ENCODE measurements around the gene ZNHIT1. TPM values are rescaled to one million over a fixed set of nuclear protein-coding genes. Genes with fewer than 3 reads are reported as not detected.
A peak's percentile ranks its signal among the peaks of the same experiment; 100 is the strongest.

Gene ZNHIT1
- total RNA-seq, 2 donors from 2014 or later, result 65.3 to 69.6 TPM

GRCh38 chr7:101170617-101171441 is 47.1 kb upstream of the ZNHIT1 start:
- Histone ChIP-seq H3K27me3 (peaks cover 63 to 73% of the 10 kb centered on the region in 2 donors), H3K4me1 (peaks cover 0 to 44% of the 10 kb centered on the region in 2 donors), H3K9me3 (no peaks in the 10 kb centered on the region)

GRCh38 chr7:101171442-101171837 is 46.5 kb upstream of the ZNHIT1 start:
- H3K4me3 ChIP-seq, result no peak overlapping the region
- peaks cover 0 to 40% of the 10 kb centered on the region in 2 donors for H3K4me1 ChIP-seq
- no peaks in the 10 kb centered on the region for H3K36me3 ChIP-seq
- DNase-seq (ENCODE audit: low spot score), result no peak
- TF ChIP-seq, protein P1, sequence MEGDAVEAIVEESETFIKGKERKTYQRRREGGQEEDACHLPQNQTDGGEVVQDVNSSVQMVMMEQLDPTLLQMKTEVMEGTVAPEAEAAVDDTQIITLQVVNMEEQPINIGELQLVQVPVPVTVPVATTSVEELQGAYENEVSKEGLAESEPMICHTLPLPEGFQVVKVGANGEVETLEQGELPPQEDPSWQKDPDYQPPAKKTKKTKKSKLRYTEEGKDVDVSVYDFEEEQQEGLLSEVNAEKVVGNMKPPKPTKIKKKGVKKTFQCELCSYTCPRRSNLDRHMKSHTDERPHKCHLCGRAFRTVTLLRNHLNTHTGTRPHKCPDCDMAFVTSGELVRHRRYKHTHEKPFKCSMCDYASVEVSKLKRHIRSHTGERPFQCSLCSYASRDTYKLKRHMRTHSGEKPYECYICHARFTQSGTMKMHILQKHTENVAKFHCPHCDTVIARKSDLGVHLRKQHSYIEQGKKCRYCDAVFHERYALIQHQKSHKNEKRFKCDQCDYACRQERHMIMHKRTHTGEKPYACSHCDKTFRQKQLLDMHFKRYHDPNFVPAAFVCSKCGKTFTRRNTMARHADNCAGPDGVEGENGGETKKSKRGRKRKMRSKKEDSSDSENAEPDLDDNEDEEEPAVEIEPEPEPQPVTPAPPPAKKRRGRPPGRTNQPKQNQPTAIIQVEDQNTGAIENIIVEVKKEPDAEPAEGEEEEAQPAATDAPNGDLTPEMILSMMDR (IDR thresholded peaks at IDR 0.05), result no peak
- H3K9me3 ChIP-seq, result no peaks in the 10 kb centered on the region
- peaks cover 59 to 71% of the 10 kb centered on the region in 2 donors for H3K27me3 ChIP-seq
- no peak overlapping the region for H3K27ac ChIP-seq

More at GRCh38 chr7:101170617-101171441, 47.1 kb upstream of the ZNHIT1 start:
- H3K36me3 ChIP-seq, result no peaks in the 10 kb centered on the region
- DNase-seq (ENCODE audit: low spot score), result no peak
- no peak overlapping the region for H3K4me3 ChIP-seq
- no peak overlapping the region for H3K27ac ChIP-seq
- TF ChIP-seq, protein P1 (IDR thresholded peaks at IDR 0.05), result no peak

DNA sequence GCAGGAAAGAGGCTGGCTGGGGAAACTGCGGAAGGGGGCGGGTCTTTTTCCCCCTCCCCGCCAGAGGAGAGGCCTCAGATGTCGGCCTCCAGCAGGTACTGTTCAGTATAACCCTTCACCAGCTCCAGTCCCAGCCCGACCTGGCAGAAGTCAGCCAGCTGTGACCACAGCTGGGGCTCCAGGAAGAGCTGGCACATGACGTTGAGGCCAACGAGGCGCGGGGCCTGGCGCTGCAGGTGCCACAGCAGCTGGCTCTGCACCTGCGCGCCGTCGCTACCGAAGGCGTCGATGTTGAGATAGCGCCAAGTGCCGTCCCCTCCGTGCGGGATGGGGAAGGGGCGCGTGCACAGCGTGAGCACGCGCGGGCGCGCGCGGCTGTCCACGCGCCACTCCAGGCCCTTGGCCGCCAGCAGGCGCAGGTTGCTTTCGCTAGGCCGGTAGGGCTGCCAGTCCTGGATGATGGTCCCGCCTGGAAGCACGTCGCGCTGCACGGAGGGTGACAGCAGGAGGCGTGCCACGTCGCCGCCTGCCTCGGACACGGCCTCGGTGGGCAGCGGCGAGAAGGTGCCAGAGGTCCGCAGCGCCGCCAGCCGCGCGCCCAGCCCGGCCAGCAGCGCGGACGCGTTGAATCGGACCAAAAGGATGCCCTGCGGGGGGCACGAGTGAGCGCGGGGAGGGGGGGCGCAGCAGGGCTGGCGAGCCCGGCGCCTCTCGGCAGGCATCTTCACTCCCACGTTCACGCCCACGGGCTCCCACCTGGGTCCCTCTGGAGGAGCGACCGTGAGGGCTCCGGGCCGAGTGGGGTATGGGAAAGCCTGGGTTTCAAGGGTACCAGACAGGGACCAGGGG is 45.7 kb upstream of the ZNHIT1 start:
- H3K36me3 ChIP-seq, result no peaks in the 10 kb centered on the region
- peak overlapping the region in 1 of 2 donors; percentile 30 for H3K4me3 ChIP-seq
- no peaks in the 10 kb centered on the region for H3K9me3 ChIP-seq
- peaks cover 54 to 63% of the 10 kb centered on the region in 2 donors for H3K27me3 ChIP-seq
- peaks cover 0 to 40% of the 10 kb centered on the region in 2 donors for H3K4me1 ChIP-seq
- H3K27ac ChIP-seq, result no peak overlapping the region
- DNase-seq (ENCODE audit: low spot score), result no peak
- TF ChIP-seq, protein P1 (IDR thresholded peaks at IDR 0.05), result no peak

DNA sequence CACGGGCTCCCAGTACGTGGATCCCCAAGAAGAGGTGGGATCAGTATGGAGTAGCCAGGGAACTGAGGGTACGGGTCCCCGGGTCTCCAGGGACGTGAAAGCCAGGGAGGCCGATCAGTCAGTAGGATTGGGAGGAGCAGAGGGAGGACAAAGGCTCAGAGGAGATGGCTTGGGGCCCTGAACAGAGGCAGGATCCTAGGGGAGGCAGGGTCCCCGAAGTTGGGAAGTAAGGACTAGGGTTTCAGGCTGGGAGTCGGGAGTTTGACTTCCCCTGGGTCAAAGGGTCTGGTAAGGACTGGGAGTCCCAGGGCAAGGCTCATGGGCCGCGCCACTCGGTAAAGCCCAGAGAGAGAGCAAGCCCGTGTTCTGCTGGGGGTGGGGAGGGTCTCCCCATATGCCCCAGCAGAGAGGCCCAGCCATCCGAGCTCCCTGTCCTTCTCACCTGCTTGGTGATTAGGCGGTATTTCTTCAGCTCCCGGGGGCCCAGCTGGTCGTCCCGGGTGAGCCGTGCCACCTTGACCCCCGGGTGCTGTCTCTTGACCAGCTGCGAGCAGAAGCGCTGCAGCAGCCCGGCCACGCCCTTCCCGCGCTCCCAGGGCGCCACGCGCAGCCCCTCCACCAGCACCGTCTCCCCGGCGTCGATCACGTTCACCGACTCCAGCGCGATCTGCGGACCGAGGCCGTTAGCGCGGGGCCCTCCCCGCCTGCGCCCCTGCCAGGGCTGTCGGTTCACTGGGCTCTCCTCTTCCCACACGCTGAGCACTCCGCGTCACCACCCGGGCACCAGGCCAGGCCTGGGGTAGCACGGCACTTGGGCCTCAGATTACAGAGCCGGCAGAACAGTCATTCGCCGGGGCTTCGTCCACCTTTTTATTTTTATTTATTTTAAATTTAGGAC is 44.9 kb upstream of the ZNHIT1 start:
- peaks cover 57 to 59% of the 10 kb centered on the region in 2 donors for H3K27me3 ChIP-seq
- DNase-seq (ENCODE audit: low spot score), result no peak
- H3K4me1 ChIP-seq, result peaks cover 0 to 40% of the 10 kb centered on the region in 2 donors
- no peaks in the 10 kb centered on the region for H3K9me3 ChIP-seq
- no peaks in the 10 kb centered on the region for H3K36me3 ChIP-seq
- TF ChIP-seq, protein P1 (IDR thresholded peaks at IDR 0.05), result no peak
- peak overlapping the region; percentile 1 to 31 for H3K4me3 ChIP-seq
- H3K27ac ChIP-seq, result no peak overlapping the region

GRCh38 chr7:101173752-101174244 is 44.2 kb upstream of the ZNHIT1 start:
- TF ChIP-seq, protein P1 (IDR thresholded peaks at IDR 0.05), result no peak
- Histone ChIP-seq H3K9me3 (no peaks in the 10 kb centered on the region), H3K4me1 (peaks cover 0 to 40% of the 10 kb centered on the region in 2 donors), H3K27ac (no peak overlapping the region), H3K27me3 (peaks cover 51 to 52% of the 10 kb centered on the region in 2 donors), H3K4me3 (peak overlapping the region in 1 of 2 donors; percentile 31), H3K36me3 (no peaks in the 10 kb centered on the region)
- DNase-seq (ENCODE audit: low spot score), result no peak

Data from right atrium auricular region (tissue), 2 donors.